K562 (cell line): ENCODE measurements around the gene NCAPG2. TPM values are rescaled to one million over a fixed set of nuclear protein-coding genes. Genes with fewer than 3 reads are reported as not detected.

Experiments
- ATAC-seq: fragments of 200-7000 bp; cut with Tn5 transposase; 3 replicates; pipeline ENCODE4 v1.9.1; 2020; ENCODE audit warnings: moderate library complexity
- BruUV-seq: library from RNA; stranded (reverse); fragments of 400-500 nt; replicated peaks from 2 replicates; lab custom pipeline; 2021; lab: Mats Ljungman, UMichigan
- CTCF ChIA-PET: fragments of 300-600 bp; formaldehyde crosslinking; extraction: SDS; loops from one replicate; lab custom pipeline; 2021; ENCODE audit warnings: low intra/inter-chr PET ratio; lab: Yijun Ruan, JAX
- POLR2A ChIA-PET: fragments of 300-600, 350-650 bp; sonication (Branson Sonifier 250); formaldehyde crosslinking; extraction: SDS; loops from one replicate; lab custom pipeline; 2021; ENCODE audit warnings: antibody characterized with exemption, inconsistent platforms; lab: Yijun Ruan, JAX
- DNase-seq, 4 experiments: peaks; one replicate each; pipeline versions ENCODE4 v3.0.0 to v3.0.0-alpha.2; 2011 to 2018; ENCODE audit warnings: low spot score in 3 of 4, mixed read lengths in 3 of 4; ENCODE audit errors: extremely low read depth in 1 of 4
- FAIRE-seq: peaks from 2 replicates; lab custom pipeline; 2011; peaks lifted over from hg19 to GRCh38; lab: Jason Lieb, UNC
- H2AFZ ChIP-seq: 2 replicates; pipeline ENCODE4 v1.6.0; 2011; ENCODE audit warnings: low read depth, low read length, control low read depth, inconsistent platforms
- H3K27ac ChIP-seq: fragments of 200-600 bp; 3 replicates; pipeline ENCODE4 v1.8.0; 2011; ENCODE audit warnings: low read depth, mild to moderate bottlenecking, control low read depth, inconsistent platforms, low read length, moderate library complexity, mixed read lengths; ENCODE audit errors: extremely low read depth
- H3K27me3 ChIP-seq, 2 experiments: fragments of 300-600 bp in 1 of 2; 2 replicates in 1 of 2; 3 replicates in 1 of 2; pipeline versions ENCODE4 v1.6.0 to v1.8.0; 2011; ENCODE audit warnings: inconsistent platforms in 2 of 2, low read length in 2 of 2, mild to moderate bottlenecking in 1 of 2, mixed read lengths in 1 of 2, moderate library complexity in 1 of 2; ENCODE audit not compliant: control insufficient read depth in 2 of 2, insufficient read depth in 2 of 2
- H3K36me3 ChIP-seq: fragments of 300-600 bp; 3 replicates; pipeline ENCODE4 v1.8.0; 2011; ENCODE audit warnings: mild to moderate bottlenecking, low read length, inconsistent platforms; ENCODE audit not compliant: control insufficient read depth, insufficient read depth
- H3K4me1 ChIP-seq, 2 experiments: fragments of 200-600 bp in 1 of 2; replicated peaks in 1 of 2; 2 replicates in 1 of 2; 3 replicates in 1 of 2; pipeline versions ENCODE4 v1.5.1 to v1.8.0; 2011; ENCODE audit warnings: inconsistent platforms in 2 of 2, low read length in 2 of 2, mild to moderate bottlenecking in 1 of 2, mixed read lengths in 1 of 2, moderate library complexity in 1 of 2; ENCODE audit not compliant: control insufficient read depth in 2 of 2, insufficient read depth in 2 of 2
- H3K4me2 ChIP-seq: 2 replicates; pipeline ENCODE4 v1.6.1; 2011; ENCODE audit warnings: low read length, control low read depth, inconsistent platforms, mixed read lengths; ENCODE audit not compliant: insufficient read depth
- H3K4me3 ChIP-seq: fragments of 200-600 bp; sonication (generic), shearing (Covaris generic); 2 replicates; pipeline ENCODE4 v1.5.1; 2016; ENCODE audit warnings: control low read depth, inconsistent platforms
- H3K79me2 ChIP-seq: fragments of 200-600 bp; 3 replicates; pipeline ENCODE4 v1.8.0; 2011; ENCODE audit warnings: low read length, inconsistent platforms; ENCODE audit not compliant: control insufficient read depth, insufficient read depth
- H3K9ac ChIP-seq, 2 experiments: 2 replicates each; pipeline versions ENCODE4 v1.6.0 to v1.6.1; 2011; ENCODE audit warnings: low read depth in 2 of 2, low read length in 2 of 2, control low read depth in 1 of 2, inconsistent platforms in 1 of 2, mild to moderate bottlenecking in 1 of 2, mixed read lengths in 1 of 2; ENCODE audit not compliant: insufficient read depth in 1 of 2
- H3K9me1 ChIP-seq: one replicate; pipeline ENCODE4 v1.6.0; 2011; ENCODE audit warnings: inconsistent platforms, mild to moderate bottlenecking, low read length, moderate library complexity; ENCODE audit not compliant: control insufficient read depth, insufficient read depth
- H3K9me3 ChIP-seq: replicated peaks from 2 replicates; pipeline ENCODE4 v1.5.1; 2011; ENCODE audit warnings: low read depth, low read length, inconsistent platforms; ENCODE audit not compliant: control insufficient read depth, insufficient read depth
- H4K20me1 ChIP-seq: replicated peaks from 2 replicates; pipeline ENCODE4 v1.6.1; 2011; ENCODE audit warnings: low read length, inconsistent platforms, mixed read lengths; ENCODE audit not compliant: control insufficient read depth, insufficient read depth
- BCOR ChIP-seq: fragments of 450-650 bp; IDR thresholded peaks from 2 replicates; pipeline ENCODE4 v1.6.1; 2016
- BHLHE40 ChIP-seq: IDR thresholded peaks from 2 replicates; pipeline ENCODE4 v1.6.1; 2011; ENCODE audit warnings: low read length, improper control_type of control experiment
- PRDM10 ChIP-seq: fragments of 450-650 bp; IDR thresholded peaks from 2 replicates; pipeline ENCODE4 v1.6.1; 2018; ENCODE audit not compliant: partially characterized antibody
- VEZF1 ChIP-seq: fragments of 200-800 bp; sonication (Bioruptor generic); IDR thresholded peaks from 2 replicates; pipeline ENCODE4 v1.6.1; 2017; ENCODE audit warnings: missing genetic modification characterization, missing compliant biosample characterization
- ZNF780A ChIP-seq: fragments of 250-450 bp; sonication (Bioruptor Pico); IDR thresholded peaks from 2 replicates; pipeline ENCODE4 v1.5.0; 2021; ENCODE audit warnings: mild to moderate bottlenecking
- WGBS: fragments of 100-300 bp; shearing (Covaris generic); methylation state at CpG from one replicate; pipeline ENCODE4 v1.1.6; 2016; ENCODE audit warnings: low coverage, mixed read lengths; ENCODE audit not compliant: insufficient coverage; ENCODE audit errors: missing lambda C conversion rate; 5-methylcytosine and 5-hydroxymethylcytosine counted together
- in situ Hi-C: fragments of 300-500 bp; cut with MboI; formaldehyde crosslinking; loops from 4 replicates; pipeline ENCODE4 v1.15.0; 2018; ENCODE audit warnings: inconsistent platforms, mixed read lengths
- intact Hi-C: fragments of 100-400 bp; cut with micrococcal nuclease; formaldehyde crosslinking; loops from 2 replicates; pipeline ENCODE4 v1.14.2; 2022
- polyA plus RNA-seq, 8 experiments: library from polyadenylated mRNA; depleted of rRNA in 4 of 8; stranded (reverse) in 5 of 8; unstranded in 3 of 8; fragments of >200 nt; fragmentation: Nextera tagmentation in 2 of 8; fragmentation: Illumina TruSeq in 1 of 8; extraction: Ambion mirVana in 2 of 8; extraction: Trizol in 1 of 8; gene quantifications; 2 replicates each; pipeline versions ENCODE4 v1.2.1 to v1.2.3, GENCODE V29; 2011 to 2014; ENCODE audit warnings: inconsistent platforms in 1 of 8, missing spikeins in 1 of 8
- total RNA-seq, 7 experiments: library from RNA; depleted of rRNA in 6 of 7; stranded (reverse); fragments of >200 nt in 6 of 7; fragmentation: Illumina TruSeq in 2 of 7; extraction: Trizol in 2 of 7; gene quantifications; 2 replicates each; pipeline versions ENCODE4 v1.2.1 to v1.2.3, GENCODE V29; 2011 to 2021; ENCODE audit warnings: low replicate concordance in 1 of 7

NCAPG2 gene
- total and polyA plus RNA-seq, 9 of the 15 experiments (the other 6 are each of a cell fraction or from before 2014, with no cell fraction given), result 21.5 to 127 (median 86.1) TPM

GRCh38 chr7:158726277-158726807 lies 21.7 kb upstream of the NCAPG2 start:
- Histone ChIP-seq H3K9me3 (no peaks in the 10 kb centered on the region), H3K4me1 (peaks cover 5 to 14% of the 10 kb centered on the region in 2 experiments; a peak in 4 of 5 replicates), H3K79me2 (no peaks in the 10 kb centered on the region), H3K27ac (no peak overlapping the region), H3K36me3 (peaks cover 12% of the 10 kb centered on the region; the same call in 2 of the 3 replicates), H3K9ac (no peak overlapping the region), H4K20me1 (no peaks in the 10 kb centered on the region), H3K4me3 (no peak overlapping the region), H3K9me1 (no peaks in the 10 kb centered on the region), H3K27me3 (no peaks in the 10 kb centered on the region), H3K4me2 (no peak overlapping the region), H2AFZ (no peak overlapping the region)
- ATAC-seq (peak; percentile 9; the same call in 1 of the 3 replicates), FAIRE-seq (no peak), DNase-seq (no peak)
- POLR2A ChIA-PET, result interaction anchor here (0.6 to 3.2 kb wide), 2 partner anchors 11 to 238 kb away, joined by 3 to 6 read pairs; no protein-coding TSS in a partner anchor
- WGBS, result 43% methylated on average over 4 of the region's 4 CpGs
- CTCF ChIA-PET, result no interaction called here
- in situ Hi-C loops (no loop called here), intact Hi-C loops (no loop called here)
- TF ChIP-seq BHLHE40, result 0 out of 2 replicates have a peak, but pooled peaks have one; percentile 47
- no peak for TF ChIP-seq ZNF780A (CRISPR knock-in tag)
- TF ChIP-seq VEZF1 (CRISPR knock-in tag), result no peak
- BruUV-seq, result no TSS peak

- ChIA-PET CTCF (no interaction called here), POLR2A (interaction anchor here (3.2 kb wide), 1 partner anchor 11 kb away, joined by 6 read pairs; no protein-coding TSS in a partner anchor)
- no peaks in the 10 kb centered on the region for H4K20me1 ChIP-seq
- H3K9me1 ChIP-seq, result no peaks in the 10 kb centered on the region
- H3K4me1 ChIP-seq, result peaks cover 5 to 14% of the 10 kb centered on the region in 2 experiments; a peak in 4 of 5 replicates
- H2AFZ ChIP-seq, result peak overlapping the region; percentile 57
- H3K27me3 ChIP-seq, result no peaks in the 10 kb centered on the region
- H3K4me2 ChIP-seq, result no peak overlapping the region
- H3K79me2 ChIP-seq, result no peaks in the 10 kb centered on the region
- TF ChIP-seq PRDM10 (no peak), BCOR (no peak)
- TF ChIP-seq, all 486 proteins: peak for 0
- Histone ChIP-seq H3K9ac (no peak overlapping the region), H3K27ac (no peak overlapping the region), H3K36me3 (peaks cover 7% of the 10 kb centered on the region; the same call in 2 of the 3 replicates), H3K9me3 (no peaks in the 10 kb centered on the region), H3K4me3 (no peak overlapping the region)
- in situ Hi-C loops (no loop called here), intact Hi-C loops (no loop called here)
- DNase-seq (no peak), ATAC-seq (peak; percentile 6), FAIRE-seq (no peak)
- no TSS peak for BruUV-seq
- WGBS, result 16% methylated on average over 4 of the region's 4 CpGs
These were observed 20.8 kb upstream of the NCAPG2 start for GRCh38 chr7:158725506-158725800.
